Measurements from ENCODE around the gene TMEM208.
A peak's percentile ranks its signal among the peaks of the same experiment; 100 is the strongest.

The TMEM208 gene

DNA sequence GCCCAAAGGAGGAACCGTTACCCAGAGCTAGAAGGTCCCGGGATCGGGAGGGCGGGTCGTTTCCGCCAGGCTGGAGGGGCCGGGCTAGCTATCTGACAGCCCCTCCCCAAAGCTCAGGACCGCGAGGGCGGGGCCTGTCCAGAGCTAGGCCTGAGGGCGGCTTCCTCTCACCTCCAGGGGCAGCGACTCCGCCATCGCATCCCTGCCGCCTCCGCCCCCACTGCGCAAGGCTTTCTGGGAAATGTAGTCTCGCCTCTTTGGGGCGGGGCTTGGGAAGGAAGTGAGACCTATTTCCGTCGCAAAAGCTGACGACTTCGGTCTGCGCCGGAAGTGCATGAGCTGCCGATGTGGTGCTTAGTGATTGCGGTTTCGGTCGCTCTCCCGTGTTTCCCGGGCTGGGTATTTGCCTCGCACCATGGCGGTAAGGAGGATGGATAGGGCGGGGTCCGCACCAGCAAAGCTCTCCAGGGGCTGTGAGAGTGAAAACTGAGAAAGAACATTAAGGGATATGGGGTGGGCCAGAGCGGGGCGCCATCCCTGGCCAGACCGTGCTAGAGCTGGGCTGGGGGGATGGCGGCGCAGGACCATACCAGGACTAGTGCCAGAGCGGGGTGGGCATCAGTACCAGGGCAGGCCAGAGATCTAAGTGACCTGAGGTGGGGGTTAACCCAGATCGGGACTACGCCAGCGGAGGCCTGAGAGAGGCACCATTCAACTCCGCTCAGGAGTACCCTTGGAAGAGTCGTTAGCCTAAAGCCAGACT is at the start of gene TMEM208:
Gene TMEM208 (plus strand): TSS at position 327 of the 763 bp plus-strand sequence. CDS start 89 bp downstream, at position 416.
- peak; percentile 88 for DNase-seq

DNA sequence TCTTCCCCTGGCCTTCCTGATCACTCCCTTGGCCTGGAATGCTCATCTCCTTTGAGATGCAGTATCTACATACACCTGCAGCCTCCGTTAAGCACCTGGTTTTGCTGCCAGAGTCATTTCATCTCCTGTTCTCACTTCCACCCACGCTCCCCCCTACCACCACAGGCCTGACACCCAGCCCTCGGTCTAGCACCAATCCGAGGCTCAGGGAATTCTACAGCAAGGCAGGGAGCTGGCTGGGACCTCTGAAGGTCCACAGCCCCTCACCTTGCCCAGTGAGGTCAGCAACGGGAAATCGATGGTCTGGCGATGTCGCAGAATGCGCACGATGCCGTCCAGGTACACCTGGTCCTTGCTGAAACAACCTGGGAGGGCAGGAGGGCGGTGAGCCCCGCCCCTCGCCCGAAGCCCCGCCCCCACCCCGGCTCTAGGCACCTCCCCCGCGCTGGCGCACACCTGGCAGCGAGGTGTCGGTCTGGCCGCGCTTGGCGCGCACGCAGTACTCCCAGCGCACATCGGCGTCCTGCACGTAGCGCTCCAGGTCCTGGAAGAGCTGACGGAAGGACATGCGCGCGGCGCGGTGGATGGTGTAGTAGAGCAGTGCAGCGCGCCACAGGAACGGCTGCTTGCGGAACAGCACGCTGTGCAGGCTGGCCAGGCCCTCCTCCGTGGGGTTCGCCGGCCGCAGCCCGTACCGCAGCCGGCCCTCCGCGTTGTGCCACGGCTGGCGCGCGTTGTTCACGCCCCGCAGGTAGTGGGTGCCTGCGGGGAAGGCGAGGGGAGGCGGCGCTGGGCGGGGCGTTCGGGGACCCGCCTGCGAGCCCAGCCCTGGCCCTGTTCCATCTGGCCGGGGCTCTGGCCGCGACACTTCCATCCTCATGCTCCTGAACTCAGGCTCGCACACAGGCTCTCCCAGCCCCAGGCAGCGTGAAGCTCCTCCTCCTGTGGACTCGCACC is 48.9 kb upstream of the TMEM208 start:
- DNase-seq = peak; percentile 80

DNA sequence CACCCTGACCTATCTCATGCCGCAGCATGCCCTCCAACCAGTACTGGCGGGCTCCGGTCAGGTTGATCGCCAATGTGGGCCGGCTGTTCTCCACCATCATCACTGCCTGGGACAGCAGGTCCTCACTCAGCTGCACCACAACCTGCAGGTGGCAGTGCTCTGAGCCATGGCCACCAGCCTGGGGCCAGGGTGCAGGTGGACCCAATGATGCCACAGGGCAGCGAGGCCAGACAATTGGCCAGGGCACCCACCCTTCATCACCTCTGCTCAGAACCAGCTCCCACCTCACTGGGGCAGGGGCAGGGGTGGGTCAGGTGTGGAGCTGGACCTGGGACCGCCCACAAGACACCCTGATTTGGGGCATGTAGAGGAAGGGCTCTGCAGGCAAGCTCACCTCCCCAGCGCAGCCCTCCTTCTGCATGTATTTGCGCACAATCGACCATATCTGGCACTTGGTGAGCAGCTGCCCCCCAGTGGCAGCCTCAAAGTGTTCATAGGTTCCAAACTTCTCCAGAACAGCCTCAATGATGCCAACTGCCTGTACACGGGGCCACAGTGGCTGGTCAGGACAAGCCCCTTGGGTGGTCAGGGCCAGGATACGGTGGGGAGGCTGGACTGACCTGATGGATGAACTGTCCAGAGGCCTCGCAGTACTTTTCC is 47.4 kb upstream of the TMEM208 start:
- no peak for DNase-seq

DNA sequence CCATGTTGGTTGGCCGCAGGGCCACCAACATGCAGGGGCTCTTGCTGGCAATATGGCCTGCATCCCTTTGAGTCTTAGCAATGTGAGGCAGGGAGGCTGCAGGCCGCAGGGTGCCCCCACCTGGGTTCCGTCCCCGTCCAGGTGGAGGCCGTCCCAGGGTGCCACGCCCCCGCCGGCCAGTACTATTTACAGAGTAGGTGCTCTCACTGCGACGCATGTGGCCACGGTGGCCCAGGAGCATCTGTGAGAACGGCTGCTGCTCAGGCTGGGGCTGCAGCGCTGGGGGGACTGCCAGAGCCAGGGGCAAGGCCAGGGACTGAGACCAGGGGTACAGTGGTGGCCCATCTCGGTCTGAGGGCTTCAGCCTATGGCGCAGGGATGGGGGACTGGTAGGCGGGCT is 46.8 kb upstream of the TMEM208 start:
- DNase-seq = no peak

DNA sequence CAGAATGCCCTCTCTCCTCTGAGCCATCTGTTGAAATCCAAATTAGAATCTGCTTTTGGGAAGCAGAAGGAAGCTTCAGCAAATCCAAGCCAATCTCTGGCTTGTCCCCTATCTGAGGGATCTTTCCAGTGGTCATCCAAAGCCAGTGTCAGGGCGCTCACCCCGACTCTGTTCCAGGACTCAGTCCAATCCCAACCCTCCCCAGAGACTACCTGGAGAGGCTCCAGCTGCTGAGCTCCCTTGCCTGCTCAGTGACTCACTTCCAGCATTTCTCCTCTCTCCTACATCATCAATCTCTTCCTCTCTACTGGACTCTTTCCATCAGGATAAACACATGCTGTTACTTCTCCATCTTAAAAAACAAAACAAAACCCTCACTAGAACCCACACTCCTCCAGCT is 45.6 kb upstream of the TMEM208 start:
- no peak for DNase-seq

DNA sequence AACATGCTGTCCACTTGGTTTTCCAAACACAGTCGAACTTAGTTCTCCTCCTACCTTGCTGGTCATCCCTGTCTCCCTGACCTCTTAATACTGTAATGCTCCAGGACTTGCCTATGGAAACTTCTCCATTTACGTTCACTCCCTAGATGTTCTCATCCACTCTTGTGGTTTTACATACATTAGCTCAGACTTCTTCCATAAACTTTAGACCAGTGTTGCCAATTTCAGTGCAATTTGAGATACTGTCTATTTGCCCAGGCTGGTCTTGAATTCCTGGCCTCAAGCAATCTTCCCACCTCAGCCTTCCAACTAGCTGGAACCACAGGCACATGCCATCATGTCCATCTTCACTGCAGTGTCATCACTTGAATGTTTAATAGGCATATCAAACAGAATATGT is 44.6 kb upstream of the TMEM208 start:
- DNase-seq = no peak

DNA sequence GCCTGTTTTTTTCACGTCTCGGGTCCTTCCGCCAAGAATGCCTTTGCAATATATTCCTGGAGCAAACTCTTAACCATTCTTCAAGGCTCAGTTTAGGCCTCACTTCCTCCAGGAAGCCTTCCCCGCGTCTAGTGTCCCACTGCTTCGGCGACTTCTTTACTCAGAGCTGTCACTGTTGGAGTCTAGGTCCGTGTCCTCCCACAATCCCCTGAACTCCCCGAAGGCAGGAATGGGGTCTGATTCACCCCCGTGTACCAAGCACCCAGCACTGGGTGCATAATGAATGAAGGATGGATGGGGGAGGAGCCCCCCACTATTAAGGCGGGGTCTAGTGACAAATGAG is 43.7 kb upstream of the TMEM208 start:
- DNase-seq = no peak

DNA sequence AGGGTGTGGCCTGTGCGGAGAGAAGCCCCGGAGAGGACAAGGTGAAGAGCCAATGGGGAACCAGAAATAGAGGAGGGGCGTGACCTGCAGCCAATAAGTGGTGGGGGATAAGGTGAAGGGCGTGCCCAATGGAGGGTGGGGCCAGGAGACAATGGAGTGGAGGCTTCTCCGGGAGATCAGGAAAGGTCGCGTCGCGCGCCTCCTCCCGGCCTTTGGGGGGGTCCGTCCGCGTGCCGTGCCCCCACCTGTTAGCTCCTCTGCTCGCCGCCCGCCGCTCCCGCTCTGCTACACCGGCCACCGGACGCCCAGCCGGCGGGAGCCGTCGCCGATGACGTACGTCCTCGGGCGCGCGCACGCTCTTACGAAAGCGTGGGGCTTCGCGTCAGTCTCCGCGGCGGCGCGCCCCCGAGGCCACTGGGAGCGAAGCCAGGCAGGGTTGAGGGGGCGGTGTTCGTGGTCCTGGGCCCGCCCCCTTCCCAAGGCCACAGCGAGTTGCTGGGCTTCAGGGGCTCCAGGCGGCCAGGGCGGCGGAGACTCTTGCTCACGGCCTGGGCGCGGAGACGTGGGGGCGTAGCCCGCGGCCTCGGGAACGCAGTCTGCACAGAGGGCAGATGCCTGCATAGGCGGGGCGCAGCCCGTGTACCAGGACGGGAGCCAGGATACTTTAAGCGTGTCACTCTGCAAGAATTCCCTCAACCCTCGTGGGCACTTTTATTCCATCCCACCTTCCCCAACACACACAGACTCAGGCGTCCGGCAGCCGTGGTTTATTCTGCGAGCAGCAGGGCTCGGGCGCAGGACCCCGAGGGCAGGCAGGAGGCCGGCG is 43.1 kb upstream of the TMEM208 start, which contains the start of gene MATCAP1:
Gene MATCAP1 (minus strand): TSS at position 337 of the 826 bp plus-strand sequence. CDS start 3,353 bp downstream, outside the sequence.
- DNase-seq = peak; percentile 76

DNA sequence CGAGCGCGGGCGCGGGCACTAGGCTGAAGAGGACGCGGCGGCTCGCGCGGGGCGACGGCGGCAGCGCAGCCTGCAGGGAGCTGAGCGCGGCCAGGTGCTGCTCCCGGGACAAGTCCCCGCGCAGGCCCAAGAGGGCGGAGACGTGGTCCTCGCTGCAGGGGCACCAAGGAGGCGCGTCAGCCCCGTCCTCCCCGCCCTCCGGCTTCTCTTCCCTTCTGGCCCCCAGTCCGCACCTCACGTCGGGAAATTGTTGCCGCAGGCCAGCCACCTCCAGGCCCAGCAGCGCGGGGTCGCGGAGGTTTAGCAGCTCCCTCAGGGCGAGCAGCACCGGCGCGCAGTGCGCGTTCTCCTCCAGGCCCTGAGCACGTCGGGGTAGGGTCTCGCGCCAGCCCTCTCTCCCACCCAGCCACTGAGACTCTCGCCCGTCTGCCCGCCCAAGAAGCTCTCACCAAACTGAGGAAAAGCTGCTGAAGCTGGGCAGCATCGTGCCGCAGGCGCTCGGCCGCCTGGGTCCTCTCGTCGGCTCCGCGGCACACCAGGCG is 42.4 kb upstream of the TMEM208 start:
- no peak for DNase-seq

DNA sequence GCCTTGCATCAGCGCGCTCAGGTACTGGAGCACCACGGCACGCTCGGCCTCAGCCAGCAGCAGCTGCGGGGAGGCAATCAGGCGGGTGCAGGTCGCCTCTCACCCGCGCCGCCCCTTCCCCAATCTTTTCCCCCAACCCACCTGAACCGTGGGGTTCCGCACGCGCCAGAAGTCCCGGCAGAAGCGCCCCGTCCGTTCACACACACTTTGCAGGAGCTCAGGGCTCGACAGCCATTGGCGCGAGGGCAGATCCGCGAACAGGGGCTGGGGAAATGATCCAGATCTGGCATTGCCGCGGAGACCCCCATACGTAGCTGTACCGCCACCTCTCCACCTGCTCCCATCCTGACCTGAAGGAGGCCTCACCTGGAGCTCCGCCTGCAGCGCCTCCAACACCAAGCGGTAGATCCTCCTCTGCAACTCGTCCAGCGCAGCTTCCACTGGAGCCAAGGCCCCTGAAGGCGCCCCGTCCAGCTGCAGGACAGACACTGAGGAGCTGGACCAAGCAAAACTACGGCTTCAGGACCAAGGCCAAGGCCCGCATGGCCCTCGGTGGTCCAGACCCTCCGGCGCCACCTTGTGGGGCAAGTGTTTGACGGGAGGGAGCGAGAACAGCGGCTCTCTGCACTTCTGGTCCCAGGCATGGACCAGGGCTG is 41.8 kb upstream of the TMEM208 start:
- no peak for DNase-seq

DNA sequence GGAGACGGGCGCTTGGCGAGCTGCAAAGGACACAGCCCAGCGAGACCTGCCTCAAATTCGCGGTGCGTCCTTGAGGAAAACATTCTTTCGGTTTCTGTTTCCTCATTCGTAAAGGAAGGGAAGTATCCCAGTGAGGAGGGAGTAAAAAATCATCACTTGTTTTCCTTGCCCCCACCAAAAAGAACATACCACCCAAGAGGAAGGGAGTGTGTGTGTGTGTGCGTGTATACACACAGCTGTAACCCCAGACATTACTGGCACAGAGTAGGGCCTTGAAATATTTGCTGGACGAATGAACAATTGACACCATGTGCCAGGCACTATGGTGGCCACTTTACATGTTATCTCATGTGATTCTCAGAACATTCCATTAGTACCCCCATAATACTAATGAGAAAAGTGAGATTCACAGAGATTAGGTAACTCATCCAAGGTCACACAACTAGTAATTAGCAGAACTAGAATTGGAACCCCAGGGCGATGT is 41.2 kb upstream of the TMEM208 start:
- no peak for DNase-seq

DNA sequence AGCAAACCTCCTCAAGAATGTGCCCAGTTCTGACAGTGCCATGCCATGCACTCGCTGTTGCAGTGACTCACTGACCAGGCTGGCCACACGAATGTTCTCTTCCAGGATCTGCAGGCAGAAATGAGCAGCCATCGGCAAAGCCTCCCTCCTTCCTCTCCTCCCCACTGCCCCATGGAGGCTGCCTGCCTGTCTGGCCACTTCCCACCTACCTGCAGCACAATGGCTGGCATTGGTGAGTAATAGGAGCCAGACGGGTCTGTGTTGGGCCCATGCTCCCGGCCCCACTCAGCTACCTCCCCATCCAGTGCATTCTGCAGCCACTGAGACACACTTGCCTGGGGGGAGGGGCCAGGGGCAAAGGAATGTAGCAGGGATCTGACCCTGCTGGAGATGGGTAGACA is 40.4 kb upstream of the TMEM208 start:
- DNase-seq = no peak

DNA sequence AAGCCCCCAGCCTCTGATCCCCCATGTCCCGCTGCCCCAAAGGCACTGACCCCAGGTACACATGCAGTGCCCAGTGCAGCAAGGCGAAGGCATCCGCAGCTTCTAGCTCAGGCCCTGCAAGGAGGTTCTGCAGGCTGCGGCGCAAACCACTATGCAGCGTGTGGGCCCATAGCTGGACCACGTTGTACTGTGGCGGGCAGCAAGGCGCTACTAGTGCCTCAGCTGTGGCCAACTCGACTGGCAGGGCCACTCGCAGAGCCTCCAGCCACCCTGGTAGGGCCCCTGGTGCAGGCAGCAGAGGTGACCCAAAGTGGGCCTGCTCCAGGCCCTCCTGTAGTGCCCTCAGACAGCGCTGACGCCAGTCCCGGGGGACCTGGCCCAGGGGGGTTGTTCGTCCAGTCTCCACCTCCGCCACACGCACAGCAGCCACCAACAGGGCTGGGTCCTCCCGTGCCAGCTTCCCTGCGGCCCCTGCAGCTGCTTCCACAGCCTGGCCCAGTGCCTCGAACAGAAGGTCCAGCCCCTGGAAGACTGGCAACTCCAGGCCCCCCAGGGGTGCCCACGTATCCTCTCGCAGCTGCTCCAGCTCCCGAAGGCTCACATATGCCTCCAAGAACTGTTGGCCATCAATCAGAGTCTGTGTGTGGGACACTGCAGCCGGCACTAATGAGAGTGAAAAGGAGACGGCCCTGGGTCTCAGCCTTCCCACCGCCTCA is 39.6 kb upstream of the TMEM208 start:
- no peak for DNase-seq

DNA sequence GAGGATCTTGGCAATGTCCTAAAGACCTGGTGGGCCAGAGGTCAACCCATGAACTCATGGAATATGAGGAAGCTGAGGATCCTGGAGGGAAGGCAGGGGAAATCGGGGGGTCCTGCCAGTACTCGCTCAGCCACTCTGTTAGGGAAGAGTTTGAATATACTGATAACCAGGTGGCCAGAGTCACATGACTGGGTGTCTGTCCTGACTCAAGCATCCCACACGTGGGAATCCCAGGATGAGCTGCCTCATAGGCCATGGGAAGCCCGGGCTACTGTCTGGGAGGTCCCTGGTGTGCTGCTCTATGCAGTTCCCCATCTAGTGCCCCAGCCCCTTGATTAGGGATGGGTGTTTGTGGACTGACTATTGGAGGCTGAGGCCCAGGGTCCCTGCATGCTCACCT is 38.6 kb upstream of the TMEM208 start:
- DNase-seq = no peak

DNA sequence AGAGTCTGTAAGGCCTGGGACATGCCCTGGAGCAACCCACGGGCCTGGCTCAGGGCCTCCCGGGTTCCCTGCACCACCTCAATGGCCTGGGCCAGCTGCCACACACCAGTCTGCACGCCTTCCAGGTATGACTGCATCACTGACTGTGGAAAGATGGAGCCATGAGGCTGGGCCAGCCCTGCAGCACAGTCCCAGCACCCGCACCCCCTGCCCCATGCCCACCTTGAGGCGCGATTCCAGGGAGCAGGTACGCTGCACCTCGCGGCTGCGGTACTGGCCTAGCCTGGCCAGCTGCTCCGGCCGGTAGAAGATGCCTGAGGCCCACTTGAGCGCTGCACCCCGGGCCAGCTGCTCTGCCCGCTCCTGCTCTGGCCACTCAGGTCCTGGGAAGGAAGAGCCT is 38.1 kb upstream of the TMEM208 start:
- no peak for DNase-seq

DNA sequence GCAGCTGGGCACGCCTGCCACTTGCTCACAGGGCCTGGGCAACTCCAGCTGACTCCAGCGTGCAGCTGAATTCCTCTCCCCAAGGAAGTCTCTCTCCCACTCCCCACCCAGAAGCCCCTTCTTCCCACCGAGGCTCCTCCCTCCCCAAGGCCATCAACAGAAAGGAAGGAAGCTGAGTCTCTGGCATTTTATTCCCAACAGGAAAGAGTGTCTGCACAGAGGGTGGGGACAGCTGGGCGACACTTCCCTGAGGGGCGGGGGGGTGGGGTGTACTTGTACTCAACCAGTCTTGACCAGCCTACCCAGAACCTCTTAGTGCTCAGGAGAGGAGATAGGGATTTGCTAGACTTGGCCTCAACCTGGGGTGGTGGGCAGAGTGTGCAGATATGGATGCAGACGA is 36.9 kb upstream of the TMEM208 start, which contains the start of gene EXOC3L1:
Gene EXOC3L1 (minus strand): TSS at position 96 of the 400 bp plus-strand sequence. CDS start 460 bp downstream, outside the sequence.
- no peak for DNase-seq

DNA sequence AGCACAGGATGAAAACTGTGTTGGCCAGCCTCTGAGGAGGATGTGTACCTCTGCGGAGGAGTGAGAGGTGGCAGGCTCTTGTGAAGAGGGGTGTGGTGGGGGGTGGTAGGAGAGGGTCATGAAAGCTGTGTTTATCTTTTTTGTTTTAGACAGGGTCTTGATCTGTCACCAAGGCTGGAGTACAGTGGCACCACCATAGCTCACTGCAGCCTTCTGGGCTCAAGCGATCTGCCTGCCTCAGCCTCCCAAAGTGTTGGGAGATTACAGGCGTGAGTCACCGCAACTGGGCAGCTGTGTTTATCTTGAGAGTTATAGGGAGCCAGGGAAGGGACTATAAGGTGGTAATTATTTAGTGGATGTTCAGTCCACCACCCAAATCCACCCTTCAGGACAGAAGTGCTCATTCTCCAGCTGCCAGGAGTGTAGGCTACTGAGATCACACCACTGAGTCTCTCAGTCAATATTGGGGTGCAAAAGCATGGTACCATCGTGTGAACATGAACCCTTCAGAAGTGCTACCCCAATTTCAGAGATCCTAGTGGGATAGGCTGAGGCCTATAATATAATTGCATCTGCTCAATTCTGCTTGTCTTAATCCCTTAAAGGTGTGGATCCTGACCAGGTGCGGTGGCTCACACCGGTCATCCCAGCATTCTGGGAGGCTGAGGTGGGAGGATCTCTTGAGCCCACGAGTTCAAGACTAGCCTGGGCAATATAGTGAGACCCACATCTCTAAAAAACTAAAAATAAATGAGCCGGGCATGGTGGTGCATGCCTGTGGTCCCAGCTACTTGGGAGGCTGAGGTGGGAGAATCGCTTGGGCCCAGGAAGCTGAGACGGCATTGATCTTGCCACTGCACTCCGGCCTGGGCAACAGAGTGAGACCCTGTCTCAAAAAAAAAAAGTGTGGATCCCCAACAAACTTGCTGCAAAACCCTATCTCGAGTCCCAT is 36.2 kb upstream of the TMEM208 start:
- no peak for DNase-seq

DNA sequence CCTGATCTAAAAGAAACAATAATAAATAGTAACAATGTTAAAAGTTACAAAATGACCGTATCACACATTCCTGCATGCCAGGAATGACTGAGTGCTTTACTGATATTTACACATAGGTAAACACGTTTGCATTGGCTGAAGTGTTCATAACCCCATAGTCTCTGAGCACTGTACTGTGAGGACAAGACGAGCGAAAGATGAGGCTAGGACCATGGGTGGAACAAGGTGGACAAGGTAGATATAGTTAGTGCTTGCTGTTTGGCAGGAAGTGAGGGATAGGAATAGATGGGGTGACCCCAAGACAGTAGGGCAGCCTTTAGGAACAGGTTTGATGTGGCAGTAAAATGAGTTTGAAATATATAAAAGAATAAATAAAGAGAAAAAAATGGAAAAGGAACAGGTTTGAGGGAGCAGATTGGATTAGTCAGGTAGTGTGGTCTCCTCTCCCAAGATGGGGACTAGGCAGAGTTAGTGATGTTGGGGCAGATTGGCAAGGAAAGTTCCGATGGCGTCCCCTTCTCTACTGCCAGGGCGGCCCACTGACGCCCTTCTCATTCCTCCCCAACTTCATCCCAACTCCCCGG is 35.4 kb upstream of the TMEM208 start:
- no peak for DNase-seq

All from NCI-H774 (cell line).